Midbrain (tissue), 1 donor: ENCODE measurements around the gene POLD2.

Experiments used
- DNase-seq: peaks from one replicate; lab custom pipeline; 2025; lab: John Stamatoyannopoulos, UW

The POLD2 gene

DNA sequence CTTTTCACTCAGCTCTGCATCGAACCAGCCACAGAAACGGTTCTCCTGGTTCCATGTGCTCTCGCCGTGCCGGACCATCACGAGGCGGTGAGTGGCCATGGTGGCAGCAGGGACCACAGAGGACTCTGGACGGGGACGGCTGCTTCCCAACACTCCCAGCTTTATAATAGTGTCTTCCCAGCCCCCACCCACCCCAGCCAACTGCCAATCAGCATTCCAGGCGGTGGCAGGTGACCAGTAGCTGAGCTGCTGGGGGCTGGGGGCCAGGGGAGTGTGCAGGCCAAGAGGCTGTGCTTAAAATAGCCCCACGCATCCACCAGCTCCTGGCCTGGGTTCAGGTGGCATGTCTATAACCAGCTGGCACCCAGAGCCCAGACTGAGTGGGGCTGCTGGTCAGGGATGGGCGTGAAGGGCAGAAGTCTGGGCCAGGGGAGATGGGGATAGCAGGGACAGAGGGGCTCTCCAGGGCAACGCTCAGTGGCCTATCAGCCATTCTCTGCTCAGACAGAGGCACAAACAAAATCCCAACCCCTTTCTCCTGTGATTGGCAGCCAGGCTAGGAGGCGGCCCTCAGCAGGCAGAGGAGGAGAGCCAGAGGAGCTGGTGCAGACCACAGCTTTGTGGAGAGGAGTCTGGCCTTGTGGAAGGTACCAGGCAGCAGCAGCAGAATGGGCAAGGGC is 57.8 kb downstream of the POLD2 start, which contains the start of gene PGAM2:
PGAM2 (minus strand) TSS at position 137 of the 680 bp plus-strand sequence; CDS start at position 99, 38 bp downstream.
- peak; percentile 50 for DNase-seq

DNA sequence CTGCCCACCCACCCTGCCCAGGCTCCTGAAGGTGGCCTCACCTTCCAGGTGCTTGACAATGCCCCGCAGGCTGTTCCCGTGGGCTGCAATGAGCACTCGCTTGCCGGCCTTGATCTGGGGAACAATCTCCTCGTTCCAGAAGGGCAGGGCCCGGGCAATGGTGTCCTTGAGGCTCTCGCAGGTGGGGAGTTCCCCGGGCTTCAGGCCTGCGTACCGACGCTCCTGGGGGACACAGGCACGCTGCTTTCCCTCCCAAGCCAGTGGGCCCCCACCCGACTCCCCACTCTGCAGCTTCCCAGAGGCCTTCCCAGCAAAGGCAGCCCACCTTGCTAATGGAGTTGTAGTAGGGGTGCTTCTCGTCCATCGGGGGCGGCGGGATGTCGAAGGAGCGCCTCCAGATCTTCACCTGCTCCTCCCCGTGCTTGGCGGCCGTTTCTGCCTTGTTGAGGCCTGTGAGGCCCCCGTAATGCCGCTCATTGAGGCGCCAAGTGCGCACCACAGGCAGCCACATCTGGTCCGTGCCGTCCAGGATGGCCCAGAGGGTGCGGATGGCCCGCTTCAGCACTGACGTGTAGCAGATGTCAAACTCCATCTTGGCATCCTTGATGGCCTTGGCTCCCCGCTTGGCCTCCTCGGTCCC is 58.4 kb downstream of the POLD2 start:
- DNase-seq = no peak
